Stimulated activated CD4-positive, alpha-beta T cell treated with anti-CD3 and anti-CD28 coated beads, Interleukin-2, amount 100 ng/mL, for 24 hours (primary cell): ENCODE data around the gene VPS72.
A peak's percentile ranks its signal among the peaks of the same experiment; 100 is the strongest.

Experiments
- DNase-seq, 2 donors: peaks; one replicate each; pipeline ENCODE4 v3.0.0-alpha.2; 2020

Gene VPS72

GRCh38 chr1:151176514-151177045, 13.4 kb downstream of the VPS72 start:
- no peak for DNase-seq

- no peak for DNase-seq
Observed at GRCh38 chr1:151175863-151176262, 14.1 kb downstream of the VPS72 start, which contains the start of gene TMOD4. TMOD4 (minus strand) TSS chr1:151175981; CDS start chr1:151174875, 1,106 bp downstream.

- DNase-seq = no peak
Observed at GRCh38 chr1:151175041-151175741, 14.8 kb downstream of the VPS72 start.

- no peak for DNase-seq
Observed at GRCh38 chr1:151171190-151171589, 18.8 kb downstream of the VPS72 start.

- DNase-seq = no peak
Observed at GRCh38 chr1:151167116-151167515, 22.9 kb downstream of the VPS72 start.

GRCh38 chr1:151166505-151166956, 23.5 kb downstream of the VPS72 start:
- DNase-seq = no peak

GRCh38 chr1:151165738-151166504, 24.1 kb downstream of the VPS72 start, which contains the start of the genes LYSMD1 and SCNM1:
LYSMD1 (minus strand) TSS chr1:151165902; CDS start chr1:151165258, 644 bp downstream.
SCNM1 (plus strand) TSS chr1:151166144; CDS start chr1:151166153, 9 bp downstream.
- peak; percentile 94 to 96 for DNase-seq

GRCh38 chr1:151165281-151165737, 24.7 kb downstream of the VPS72 start:
- peak in 1 of 2 donors; percentile 24 for DNase-seq

- DNase-seq = no peak
Observed at GRCh38 chr1:151164732-151165280, 25.2 kb downstream of the VPS72 start.

- DNase-seq = no peak
Observed at GRCh38 chr1:151159373-151159772, 30.6 kb downstream of the VPS72 start.

GRCh38 chr1:151158751-151159251, 31.2 kb downstream of the VPS72 start:
- peak in 1 of 2 donors; percentile 20 for DNase-seq

- DNase-seq = peak; percentile 63 to 67
Observed at GRCh38 chr1:151158326-151158725, 31.7 kb downstream of the VPS72 start.

- peak; percentile 64 to 69 for DNase-seq
Observed at GRCh38 chr1:151157067-151157531, 32.9 kb downstream of the VPS72 start.

GRCh38 chr1:151156515-151156819, 33.5 kb downstream of the VPS72 start, which contains the start of gene TNFAIP8L2:
TNFAIP8L2 (plus strand) TSS chr1:151156649; CDS start chr1:151158698, 2,049 bp downstream.
- DNase-seq = peak; percentile 83 to 87

GRCh38 chr1:151147665-151148064, 42.3 kb downstream of the VPS72 start:
- DNase-seq = no peak

- no peak for DNase-seq
Observed at GRCh38 chr1:151147132-151147503, 42.9 kb downstream of the VPS72 start.

GRCh38 chr1:151146412-151147131, 43.4 kb downstream of the VPS72 start, which contains the start of gene SEMA6C:
SEMA6C (minus strand) TSS chr1:151146631; CDS start chr1:151142621, 4,010 bp downstream.
- peak; percentile 90 to 92 for DNase-seq

- no peak for DNase-seq
Observed at GRCh38 chr1:151146072-151146411, 44.0 kb downstream of the VPS72 start.

GRCh38 chr1:151145304-151146071, 44.5 kb downstream of the VPS72 start:
- DNase-seq = peak; percentile 36 to 37

GRCh38 chr1:151144474-151145303, 45.3 kb downstream of the VPS72 start:
- DNase-seq = no peak
